Progenitor cell of endocrine pancreas (in vitro differentiated cells): ENCODE measurements around the gene COLEC12. TPM values are rescaled to one million over a fixed set of nuclear protein-coding genes. Genes with fewer than 3 reads are reported as not detected.
A peak's percentile ranks its signal among the peaks of the same experiment; 100 is the strongest.

Source experiments
- DNase-seq: peaks from one replicate; pipeline ENCODE4 v3.0.0; 2021; ENCODE audit warnings: low spot score; ENCODE audit not compliant: unreplicated experiment
- H3K27ac Mint-ChIP-seq: 2 replicates; pipeline ENCODE4 v1.8.0; 2021; ENCODE audit warnings: mild to moderate bottlenecking, moderate library complexity, mixed read lengths
- H3K27me3 Mint-ChIP-seq: 2 replicates; pipeline ENCODE4 v1.8.0; 2021; ENCODE audit warnings: mixed read lengths
- H3K36me3 Mint-ChIP-seq: 2 replicates; pipeline ENCODE4 v1.8.0; 2022; ENCODE audit warnings: mixed read lengths; ENCODE audit not compliant: insufficient read depth
- H3K4me1 Mint-ChIP-seq: 2 replicates; pipeline ENCODE4 v1.8.0; 2021; ENCODE audit warnings: low read depth, mixed read lengths
- H3K4me3 Mint-ChIP-seq: 2 replicates; pipeline ENCODE4 v1.8.0; 2021; ENCODE audit warnings: low read depth, mild to moderate bottlenecking, moderate library complexity, mixed read lengths
- H3K9me3 Mint-ChIP-seq: 2 replicates; pipeline ENCODE4 v1.8.0; 2021; ENCODE audit warnings: low read depth, mixed read lengths
- CTCF ChIP-seq: fragments of 200-600 bp; sonication (generic); IDR thresholded peaks from one replicate; pipeline ENCODE4 v1.5.0; 2021; ENCODE audit warnings: antibody characterized with exemption, mild to moderate bottlenecking; ENCODE audit not compliant: unreplicated experiment
- total RNA-seq: library from RNA; stranded (reverse); gene quantifications from 2 replicates; pipeline ENCODE4 v1.2.1, GENCODE V29; 2021

The COLEC12 gene
- total RNA-seq, 1 donor from 2014 or later = 0.55 TPM

GRCh38 chr18:376311-376710 lies 124.2 kb downstream of the COLEC12 start:
- H3K4me3 Mint-ChIP-seq = no peak overlapping the region
- no peaks in the 10 kb centered on the region for H3K4me1 Mint-ChIP-seq
- no peak overlapping the region for H3K27ac Mint-ChIP-seq

GRCh38 chr18:374721-375168 lies 125.8 kb downstream of the COLEC12 start:
- Mint-ChIP-seq H3K36me3 (no peaks in the 10 kb centered on the region), H3K27ac (no peak overlapping the region)

More at GRCh38 chr18:376311-376710, 124.2 kb downstream of the COLEC12 start:
- no peak for TF ChIP-seq CTCF
- no peaks in the 10 kb centered on the region for H3K9me3 Mint-ChIP-seq
- H3K27me3 Mint-ChIP-seq = no peaks in the 10 kb centered on the region
- DNase-seq = no peak
- no peaks in the 10 kb centered on the region for H3K36me3 Mint-ChIP-seq

GRCh38 chr18:373780-374179 lies 126.7 kb downstream of the COLEC12 start:
- DNase-seq = no peak
- no peaks in the 10 kb centered on the region for H3K4me1 Mint-ChIP-seq
- TF ChIP-seq CTCF = no peak
- no peaks in the 10 kb centered on the region for H3K9me3 Mint-ChIP-seq
- H3K27ac Mint-ChIP-seq = no peak overlapping the region
- no peaks in the 10 kb centered on the region for H3K36me3 Mint-ChIP-seq
- H3K4me3 Mint-ChIP-seq = no peak overlapping the region
- H3K27me3 Mint-ChIP-seq = no peaks in the 10 kb centered on the region

More at GRCh38 chr18:374721-375168, 125.8 kb downstream of the COLEC12 start:
- Mint-ChIP-seq H3K27me3 (no peaks in the 10 kb centered on the region), H3K4me1 (no peaks in the 10 kb centered on the region), H3K9me3 (no peaks in the 10 kb centered on the region), H3K4me3 (no peak overlapping the region)
- no peak for DNase-seq
- TF ChIP-seq CTCF = no peak

GRCh38 chr18:371609-371982 lies 128.9 kb downstream of the COLEC12 start:
- Mint-ChIP-seq H3K27ac (peak overlapping the region; percentile 60), H3K27me3 (no peaks in the 10 kb centered on the region), H3K4me3 (no peak overlapping the region), H3K36me3 (no peaks in the 10 kb centered on the region), H3K9me3 (no peaks in the 10 kb centered on the region), H3K4me1 (no peaks in the 10 kb centered on the region)
- no peak for TF ChIP-seq CTCF
- no peak for DNase-seq

GRCh38 chr18:370751-371608 lies 129.5 kb downstream of the COLEC12 start:
- H3K27me3 Mint-ChIP-seq = no peaks in the 10 kb centered on the region
- TF ChIP-seq CTCF = no peak
- no peaks in the 10 kb centered on the region for H3K4me1 Mint-ChIP-seq
- no peaks in the 10 kb centered on the region for H3K36me3 Mint-ChIP-seq
- H3K9me3 Mint-ChIP-seq = no peaks in the 10 kb centered on the region
- no peak overlapping the region for H3K27ac Mint-ChIP-seq
- no peak for DNase-seq
- H3K4me3 Mint-ChIP-seq = no peak overlapping the region
